Measurements from ENCODE around the gene C10orf53. TPM values are rescaled to one million over a fixed set of nuclear protein-coding genes. Genes with fewer than 3 reads are reported as not detected.

Gene C10orf53
- total RNA-seq, 1 donor from 2014 or later = 1.2 TPM

DNA sequence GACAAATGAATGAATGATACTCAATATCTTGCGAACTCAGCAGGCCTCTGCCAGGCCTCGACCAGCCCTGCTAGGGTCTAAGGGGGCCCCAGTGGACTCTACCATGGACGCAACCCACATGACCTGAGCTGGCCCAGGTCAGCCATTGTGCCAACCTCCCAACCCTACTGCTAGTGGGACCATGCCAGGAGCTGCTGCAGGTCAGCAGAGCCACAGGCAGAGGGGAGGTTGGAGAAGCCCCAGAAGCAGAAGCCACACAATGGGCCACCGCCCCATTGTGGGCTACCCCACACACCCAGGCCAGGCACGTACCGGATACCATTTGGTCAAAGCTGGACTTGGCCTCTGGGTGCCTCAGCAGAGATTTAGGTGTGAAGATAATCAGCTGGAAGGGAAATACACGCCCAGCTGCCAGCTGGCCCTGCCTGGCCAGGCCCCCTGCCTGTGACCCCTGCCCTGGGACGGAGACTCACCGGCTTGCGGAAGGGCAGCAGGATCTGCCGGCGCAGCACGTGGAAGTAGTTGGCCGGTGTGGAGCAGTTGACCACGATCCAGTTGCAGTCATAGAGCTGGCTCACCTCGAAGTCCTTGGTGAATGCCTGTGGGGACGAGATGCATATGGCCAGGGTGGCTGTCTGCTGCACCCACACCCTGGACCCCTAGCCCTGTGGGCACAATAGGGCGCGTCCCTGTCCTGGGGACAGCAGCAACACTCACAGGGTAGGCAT lies 58.2 kb downstream of the C10orf53 start:
- no peak for DNase-seq (ENCODE audit: low spot score)

- no peak for DNase-seq (ENCODE audit: low spot score)
Observed at GRCh38 chr10:49738616-49739360, 59.3 kb downstream of the C10orf53 start.

- no peak for DNase-seq (ENCODE audit: low spot score)
Observed at GRCh38 chr10:49739426-49739825, 60.0 kb downstream of the C10orf53 start.

DNA sequence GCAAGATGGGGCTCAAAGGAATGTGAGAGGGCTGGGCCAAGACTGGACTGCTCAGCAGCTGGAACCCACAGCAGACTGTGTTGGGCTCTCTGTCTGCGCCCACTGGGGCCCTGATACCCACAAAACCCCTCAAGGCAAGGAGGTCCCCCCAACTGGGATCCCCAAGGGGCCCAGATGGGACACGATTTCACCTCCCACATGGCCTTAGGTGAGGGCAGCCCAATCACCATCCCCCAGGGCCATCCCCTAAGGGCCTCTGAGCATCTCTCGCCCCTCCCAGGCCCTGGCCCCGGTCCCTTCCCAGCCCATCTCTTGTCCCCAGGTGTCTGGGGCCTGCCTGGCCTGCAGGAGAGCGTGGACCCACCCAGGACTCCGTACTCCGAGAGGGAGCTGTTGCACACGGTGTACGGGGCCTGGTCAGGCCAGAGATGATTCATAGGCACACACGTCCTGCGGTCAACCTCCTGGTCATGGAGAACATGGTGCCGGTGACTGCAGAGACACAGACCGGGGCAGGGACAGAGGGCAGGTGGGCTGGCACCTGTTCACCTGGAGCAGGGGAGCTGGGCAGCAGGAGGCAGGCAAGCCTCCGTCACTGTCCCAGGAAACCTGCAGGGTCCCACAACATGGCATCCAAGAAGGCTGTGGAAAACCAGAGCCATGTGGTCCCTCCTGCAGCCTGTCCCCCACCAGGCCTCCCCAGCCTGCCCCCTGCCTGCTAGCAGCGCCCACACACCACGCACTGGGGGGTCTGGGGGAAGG lies 61.1 kb downstream of the C10orf53 start:
- no peak for DNase-seq (ENCODE audit: low spot score)

DNA sequence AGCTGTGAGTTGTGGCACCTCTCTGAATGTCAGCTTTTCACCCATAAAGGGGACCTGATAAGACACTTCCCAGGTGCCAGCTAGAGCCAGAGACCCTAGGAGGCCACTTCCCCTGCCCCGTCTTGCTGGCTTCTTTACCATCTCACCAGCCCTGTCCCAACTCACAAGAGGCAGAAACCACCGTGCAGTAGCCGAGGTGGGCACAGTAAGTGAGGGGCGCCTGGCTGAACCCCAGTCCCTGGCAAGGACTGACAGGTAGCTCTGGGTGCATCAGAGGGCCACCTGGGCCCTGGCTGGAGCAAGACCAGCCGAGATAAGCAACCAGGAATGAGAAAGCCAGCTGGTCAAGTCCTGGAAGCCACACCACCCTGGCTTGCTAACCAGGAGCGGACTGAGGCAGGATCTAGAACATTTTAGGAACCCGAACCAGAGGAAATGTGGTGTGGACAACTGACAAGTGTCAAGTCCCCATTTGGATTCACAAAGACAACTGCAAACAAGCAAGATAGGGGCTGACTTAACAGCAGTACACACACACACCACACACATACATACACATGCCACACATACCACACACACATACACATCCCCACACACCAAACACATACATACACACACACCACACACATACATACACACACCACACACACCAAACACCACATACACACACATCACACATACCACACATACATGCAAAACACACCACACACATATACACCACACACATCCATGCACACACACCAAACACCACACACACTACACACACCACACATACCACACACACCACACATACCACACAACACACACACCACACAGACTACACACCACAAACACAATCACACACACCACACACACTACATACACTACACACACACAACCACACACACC lies 61.9 kb downstream of the C10orf53 start:
- DNase-seq (ENCODE audit: low spot score) = no peak

- DNase-seq (ENCODE audit: low spot score) = no peak
Observed at GRCh38 chr10:49742683-49743463, 63.4 kb downstream of the C10orf53 start.

GRCh38 chr10:49743464-49744075 lies 64.1 kb downstream of the C10orf53 start:
- DNase-seq (ENCODE audit: low spot score) = no peak

DNA sequence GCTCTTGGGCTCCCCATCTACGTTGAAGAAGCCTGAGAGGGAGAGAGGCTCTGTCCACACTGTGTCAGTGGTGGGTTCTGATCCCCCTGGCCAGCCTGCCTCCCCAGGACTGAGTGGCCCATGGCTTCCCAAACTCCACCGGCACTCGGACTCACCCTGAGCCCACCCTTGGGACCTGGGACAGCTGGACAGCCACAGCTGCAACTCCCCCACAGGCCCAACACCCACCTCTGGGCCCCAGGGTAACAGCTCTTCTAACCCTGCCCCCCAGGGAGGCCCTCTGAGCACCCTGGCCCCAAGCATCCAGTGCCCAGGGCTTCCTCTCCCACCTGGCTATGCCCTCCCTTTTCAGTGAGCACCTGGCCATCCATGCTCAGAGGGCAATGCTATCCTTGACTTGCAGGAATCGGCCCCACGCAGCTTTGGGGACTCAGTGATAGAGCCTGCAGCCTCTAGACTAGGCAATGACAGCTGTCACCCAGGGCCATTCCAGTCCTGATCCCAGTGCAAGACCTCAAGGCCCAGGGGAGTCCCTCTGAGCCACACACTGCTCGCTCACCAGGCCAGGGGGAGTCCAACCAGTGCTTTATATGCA lies 64.7 kb downstream of the C10orf53 start:
- no peak for DNase-seq (ENCODE audit: low spot score)

GRCh38 chr10:49744924-49745605 lies 65.6 kb downstream of the C10orf53 start:
- no peak for DNase-seq (ENCODE audit: low spot score)

GRCh38 chr10:49745756-49746155 lies 66.3 kb downstream of the C10orf53 start:
- no peak for DNase-seq (ENCODE audit: low spot score)

- DNase-seq (ENCODE audit: low spot score) = no peak
Observed at GRCh38 chr10:49746626-49747302, 67.3 kb downstream of the C10orf53 start.

Other genes with a start within 250 kb of the C10orf53 start
- 31.8 TPM for gene ERCC6, start 140.5 kb upstream of the C10orf53 start, total RNA-seq (ENCODE audit: insufficient read depth, low replicate concordance)
- gene SLC18A3, start 69.3 kb upstream of the C10orf53 start, total RNA-seq (ENCODE audit: insufficient read depth, low replicate concordance) = not detected
- gene CHAT, start 65.6 kb upstream of the C10orf53 start, total RNA-seq (ENCODE audit: insufficient read depth, low replicate concordance) = not detected
- not detected for gene OGDHL, start 82.7 kb downstream of the C10orf53 start, total RNA-seq (ENCODE audit: insufficient read depth, low replicate concordance)